Measurements from ENCODE around the gene PGAP2. TPM values are rescaled to one million over a fixed set of nuclear protein-coding genes. Genes with fewer than 3 reads are reported as not detected.
"Not testable (repeated sequence)": the region's sequence is repeated elsewhere in the genome, so short reads cannot be mapped to it uniquely, and the experiment has no call there.

Gene PGAP2
- total and polyA plus RNA-seq, 4 donors = 10.0 to 14.8 (median 12.0) TPM

- H3K9ac ChIP-seq (ENCODE audit: low read depth in 1 of 2, low read length in 2 of 2); DNase-seq (ENCODE audit: low spot score); H3K27ac ChIP-seq (ENCODE audit: low read depth in 1 of 2, low read length in 2 of 2); H3K27me3 ChIP-seq (ENCODE audit: control insufficient read depth in 4 of 4, insufficient read depth in 4 of 4, low read length in 3 of 4); H3K4me1 ChIP-seq (ENCODE audit: control insufficient read depth in 4 of 4, insufficient read depth in 4 of 4, low read length in 3 of 4); H3K36me3 ChIP-seq (ENCODE audit: control insufficient read depth in 4 of 4, insufficient read depth in 3 of 4, low read depth in 1 of 4, low read length in 3 of 4); H3K9me3 ChIP-seq (ENCODE audit: control insufficient read depth in 4 of 4, low read length in 3 of 4); H3K4me3 ChIP-seq (ENCODE audit: low read depth in 1 of 3, low read length in 3 of 3): not testable (repeated sequence)
- WGBS = 96% methylated on average over 5 of the region's 5 CpGs
Measured at GRCh38 chr11:3814832-3815231, 6.5 kb downstream of the PGAP2 start.

GRCh38 chr11:3815845-3816244 lies 7.5 kb downstream of the PGAP2 start:
- Histone ChIP-seq H3K4me3 (ENCODE audit: low read depth in 1 of 3, low read length in 3 of 3) (no peak overlapping the region), H3K9ac (ENCODE audit: low read depth in 1 of 2, low read length in 2 of 2) (no peak overlapping the region), H3K4me1 (ENCODE audit: control insufficient read depth in 4 of 4, insufficient read depth in 4 of 4, low read length in 3 of 4) (no peaks in the 10 kb centered on the region), H3K36me3 (ENCODE audit: control insufficient read depth in 4 of 4, insufficient read depth in 3 of 4, low read depth in 1 of 4, low read length in 3 of 4) (peaks cover 0 to 1% (median 0%) of the 10 kb centered on the region in 4 donors), H3K9me3 (ENCODE audit: control insufficient read depth in 4 of 4, low read length in 3 of 4) (no peaks in the 10 kb centered on the region), H3K27ac (ENCODE audit: low read depth in 1 of 2, low read length in 2 of 2) (no peak overlapping the region), H3K27me3 (ENCODE audit: control insufficient read depth in 4 of 4, insufficient read depth in 4 of 4, low read length in 3 of 4) (no peaks in the 10 kb centered on the region)
- WGBS = 90% methylated on average over 4 of the region's 4 CpGs
- no peak for DNase-seq (ENCODE audit: low spot score)
- no peak for TF ChIP-seq YY1 (IDR thresholded peaks at IDR 0.05)
- no peak for TF ChIP-seq EGR1 (IDR thresholded peaks at IDR 0.05; ENCODE audit: low read depth in 2 of 2)
- no peak for TF ChIP-seq NR2F2 (IDR thresholded peaks at IDR 0.05)
- no peak for TF ChIP-seq ZBTB33 (IDR thresholded peaks at IDR 0.05)
- no peak for TF ChIP-seq HNF4G (IDR thresholded peaks at IDR 0.05)
- TF ChIP-seq RAD21 (IDR thresholded peaks at IDR 0.05) = no peak
- no peak for TF ChIP-seq FOXA1 (IDR thresholded peaks at IDR 0.05)
- TF ChIP-seq REST (IDR thresholded peaks at IDR 0.05) = no peak
- TF ChIP-seq ATF3 (IDR thresholded peaks at IDR 0.05) = no peak
- TF ChIP-seq HNF4A (conservative IDR thresholded peaks at IDR 0.05) = no peak
- TF ChIP-seq MAX (IDR thresholded peaks at IDR 0.05) = no peak
- TF ChIP-seq GABPA (IDR thresholded peaks at IDR 0.05 in 1 of 2, conservative IDR thresholded peaks at IDR 0.05 in 1 of 2) = no peak
- TF ChIP-seq CTCF (IDR thresholded peaks at IDR 0.05; ENCODE audit: low read depth, low read length, missing input control) = no peak
- no peak for TF ChIP-seq TAF1 (conservative IDR thresholded peaks at IDR 0.05)
- TF ChIP-seq SP1 (IDR thresholded peaks at IDR 0.05) = no peak
- TF ChIP-seq FOXA2 (IDR thresholded peaks at IDR 0.05) = no peak
- no peak for TF ChIP-seq JUND (IDR thresholded peaks at IDR 0.05)
- no peak for TF ChIP-seq RXRA (IDR thresholded peaks at IDR 0.05)

Data from liver (tissue), 9 donors.